Endothelial cell of umbilical vein (primary cell): ENCODE data around the gene NLGN2. TPM values are rescaled to one million over a fixed set of nuclear protein-coding genes. Genes with fewer than 3 reads are reported as not detected.

Experiments
- BruUV-seq: library from RNA; stranded (reverse); fragments of 400-500 nt; replicated peaks from 2 replicates; lab custom pipeline; 2021; lab: Mats Ljungman, UMichigan
- CTCF ChIA-PET: fragments of 300-600, 350-600 bp; sonication (Branson Sonifier 250); formaldehyde crosslinking; loops from one replicate; lab custom pipeline; 2021; ENCODE audit warnings: antibody characterized with exemption, inconsistent platforms; lab: Charles Lee
- POLR2A ChIA-PET: fragments of 300-600, 350-600 bp; sonication (Branson Sonifier 250); formaldehyde crosslinking; loops from one replicate; lab custom pipeline; 2021; ENCODE audit warnings: antibody characterized with exemption, inconsistent platforms; lab: Charles Lee
- DNase-seq: peaks from one replicate; pipeline ENCODE4 v3.0.0-alpha.2; 2011; ENCODE audit warnings: low read depth, low spot score
- FAIRE-seq: peaks from 2 replicates; lab custom pipeline; 2011; peaks lifted over from hg19 to GRCh38; lab: Jason Lieb, UNC
- H2AFZ ChIP-seq: 2 replicates; pipeline ENCODE4 v1.6.0; 2012; ENCODE audit warnings: low read depth, low read length, control low read depth, inconsistent platforms
- H3K27ac ChIP-seq: 2 replicates; pipeline ENCODE4 v1.5.1; 2011; ENCODE audit warnings: low read depth, mild to moderate bottlenecking, control low read depth, low read length, moderate library complexity; ENCODE audit not compliant: insufficient read depth
- H3K27me3 ChIP-seq, 2 experiments: 2 replicates each; pipeline versions ENCODE4 v1.6.0 to v1.6.1; 2011; ENCODE audit warnings: low read length in 2 of 2, mixed read lengths in 1 of 2; ENCODE audit not compliant: control insufficient read depth in 2 of 2, insufficient read depth in 2 of 2
- H3K36me3 ChIP-seq, 2 experiments: 2 replicates in 1 of 2; 3 replicates in 1 of 2; pipeline ENCODE4 v1.5.1; 2011; ENCODE audit warnings: low read length in 2 of 2, mild to moderate bottlenecking in 1 of 2, moderate library complexity in 1 of 2; ENCODE audit not compliant: control insufficient read depth in 2 of 2, insufficient read depth in 2 of 2; ENCODE audit errors: extremely low read depth in 1 of 2
- H3K4me1 ChIP-seq: 3 replicates; pipeline ENCODE4 v1.5.1; 2011; ENCODE audit warnings: mild to moderate bottlenecking, low read length; ENCODE audit not compliant: control insufficient read depth, insufficient read depth; ENCODE audit errors: extremely low read depth
- H3K4me2 ChIP-seq: 2 replicates; pipeline ENCODE4 v1.6.1; 2011; ENCODE audit warnings: low read length, control low read depth, mixed read lengths; ENCODE audit not compliant: insufficient read depth
- H3K4me3 ChIP-seq, 3 experiments: fragments of 200-600 bp in 1 of 3; sonication (generic), shearing (Covaris generic) in 1 of 3; replicated peaks in 1 of 3; 2 replicates each; pipeline ENCODE4 v1.5.1; 2011 to 2016; ENCODE audit warnings: control low read depth in 3 of 3, low read length in 3 of 3, mild to moderate bottlenecking in 2 of 3, inconsistent platforms in 1 of 3, low read depth in 1 of 3, moderate library complexity in 1 of 3; ENCODE audit not compliant: insufficient read depth in 1 of 3
- H3K79me2 ChIP-seq: 2 replicates; pipeline ENCODE4 v1.6.0; 2012; ENCODE audit warnings: low read length, inconsistent platforms; ENCODE audit not compliant: control insufficient read depth, insufficient read depth
- H3K9ac ChIP-seq: replicated peaks from 2 replicates; pipeline ENCODE3; 2011; ENCODE audit warnings: low read length, control low read depth; ENCODE audit not compliant: insufficient read depth; ENCODE audit errors: extremely low read depth
- H3K9me1 ChIP-seq: replicated peaks from 3 replicates; pipeline ENCODE4 v1.6.0; 2011; ENCODE audit warnings: mild to moderate bottlenecking, low read length; ENCODE audit not compliant: control insufficient read depth, insufficient read depth; ENCODE audit errors: extremely low read depth
- H3K9me3 ChIP-seq: replicated peaks from 2 replicates; pipeline ENCODE4 v1.5.1; 2012; ENCODE audit warnings: low read length, inconsistent platforms; ENCODE audit not compliant: control insufficient read depth, insufficient read depth
- H4K20me1 ChIP-seq: replicated peaks from 2 replicates; pipeline ENCODE3; 2011; ENCODE audit warnings: mild to moderate bottlenecking, low read length; ENCODE audit not compliant: control insufficient read depth, insufficient read depth; ENCODE audit errors: extremely low read depth
- EZH2 ChIP-seq: IDR thresholded peaks from 2 replicates; pipeline ENCODE4 v1.6.1; 2012; ENCODE audit warnings: borderline replicate concordance, low read depth, mild to moderate bottlenecking, moderate library complexity, low read length, inconsistent platforms; ENCODE audit not compliant: severe bottlenecking
- JUN ChIP-seq: IDR thresholded peaks from 2 replicates; pipeline ENCODE4 v1.6.1; 2011; ENCODE audit warnings: borderline replicate concordance, low read depth; ENCODE audit not compliant: insufficient read length, insufficient read depth
- MYC ChIP-seq: IDR thresholded peaks from one replicate; pipeline ENCODE4 v1.6.1; 2011; ENCODE audit warnings: mild to moderate bottlenecking, low read depth, low read length
- POLR2A ChIP-seq: IDR thresholded peaks from 2 replicates; pipeline ENCODE4 v1.6.1; 2012; ENCODE audit warnings: low read depth, mild to moderate bottlenecking, control low read depth, low read length
- dilution Hi-C: fragments of 300-500 bp; cut with MboI; formaldehyde crosslinking; loops from one replicate; pipeline ENCODE4 v1.15.0; 2019; ENCODE audit warnings: low sequenced_read_pairs; ENCODE audit not compliant: extremely low pct_ligation_motif_present
- intact Hi-C: fragments of 100-400 bp; cut with micrococcal nuclease; formaldehyde crosslinking; loops from one replicate; pipeline ENCODE4 v1.10.0; 2022
- polyA plus RNA-seq, 4 experiments: library from polyadenylated mRNA; depleted of rRNA in 3 of 4; stranded (reverse) in 3 of 4; unstranded in 1 of 4; fragments of >200 nt; gene quantifications; 2 replicates each; pipeline versions ENCODE4 v1.2.1 to v1.2.3, GENCODE V29; 2011 to 2012; ENCODE audit warnings: missing spikeins in 1 of 4
- total RNA-seq: library from RNA; stranded (reverse); gene quantifications from 2 replicates; pipeline ENCODE4 v1.2.3, GENCODE V29; 2021
- TF ChIP-seq, protein P1 (sequence below), 2 donors: IDR thresholded peaks; 1 replicate in 1 of 2; 2 replicates in 1 of 2; pipeline ENCODE4 v1.5.1; 2011; ENCODE audit warnings: low read length in 2 of 2, mild to moderate bottlenecking in 2 of 2, moderate library complexity in 2 of 2, control low read depth in 1 of 2, inconsistent platforms in 1 of 2, low read depth in 1 of 2; ENCODE audit not compliant: insufficient read depth in 1 of 2; ENCODE audit errors: extremely low read depth in 1 of 2

Gene NLGN2
- total and polyA plus RNA-seq, 2 donors (not counting 3 experiments of a cell fraction or from before 2014, with no cell fraction given) = 15.4 to 25.9 TPM

DNA sequence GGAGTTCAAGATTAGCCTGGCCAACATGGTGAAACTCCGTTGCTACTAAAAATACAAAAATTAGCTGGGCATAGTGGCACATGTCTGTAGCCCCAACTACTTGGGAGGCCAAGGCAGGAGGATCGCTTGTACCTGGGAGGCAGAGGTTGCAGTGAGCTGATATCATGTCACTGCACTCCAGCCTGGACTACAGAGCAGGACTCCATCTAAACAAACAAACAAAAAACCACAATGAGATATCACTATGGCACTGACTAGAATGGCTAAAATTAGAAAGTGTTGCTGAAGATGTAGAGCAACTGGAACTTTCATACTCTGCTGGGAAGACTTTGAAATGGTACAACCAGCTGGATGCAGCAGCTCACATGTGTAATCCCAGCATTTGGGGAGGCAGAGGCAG is 33.3 kb upstream of the NLGN2 start:
- POLR2A ChIA-PET = interaction anchor here (0.6 kb wide), 1 partner anchor 37 kb away, joined by 3 read pairs; no protein-coding TSS in a partner anchor
- no peaks in the 10 kb centered on the region for H3K79me2 ChIP-seq
- no peaks in the 10 kb centered on the region for H4K20me1 ChIP-seq
- H3K4me1 ChIP-seq = no peaks in the 10 kb centered on the region
- no peak overlapping the region for H3K4me2 ChIP-seq
- dilution Hi-C loops (no loop called here), intact Hi-C loops (no loop called here)
- no peak overlapping the region for H3K9ac ChIP-seq
- no peak overlapping the region for H3K4me3 ChIP-seq
- CTCF ChIA-PET = interaction anchor here (1.5 to 1.6 kb wide), 2 partner anchors 18 to 24 kb away, joined by 4 to 8 read pairs; no protein-coding TSS in a partner anchor
- no peak for FAIRE-seq
- BruUV-seq = no TSS peak
- TF ChIP-seq MYC = no peak
- TF ChIP-seq, protein P1, sequence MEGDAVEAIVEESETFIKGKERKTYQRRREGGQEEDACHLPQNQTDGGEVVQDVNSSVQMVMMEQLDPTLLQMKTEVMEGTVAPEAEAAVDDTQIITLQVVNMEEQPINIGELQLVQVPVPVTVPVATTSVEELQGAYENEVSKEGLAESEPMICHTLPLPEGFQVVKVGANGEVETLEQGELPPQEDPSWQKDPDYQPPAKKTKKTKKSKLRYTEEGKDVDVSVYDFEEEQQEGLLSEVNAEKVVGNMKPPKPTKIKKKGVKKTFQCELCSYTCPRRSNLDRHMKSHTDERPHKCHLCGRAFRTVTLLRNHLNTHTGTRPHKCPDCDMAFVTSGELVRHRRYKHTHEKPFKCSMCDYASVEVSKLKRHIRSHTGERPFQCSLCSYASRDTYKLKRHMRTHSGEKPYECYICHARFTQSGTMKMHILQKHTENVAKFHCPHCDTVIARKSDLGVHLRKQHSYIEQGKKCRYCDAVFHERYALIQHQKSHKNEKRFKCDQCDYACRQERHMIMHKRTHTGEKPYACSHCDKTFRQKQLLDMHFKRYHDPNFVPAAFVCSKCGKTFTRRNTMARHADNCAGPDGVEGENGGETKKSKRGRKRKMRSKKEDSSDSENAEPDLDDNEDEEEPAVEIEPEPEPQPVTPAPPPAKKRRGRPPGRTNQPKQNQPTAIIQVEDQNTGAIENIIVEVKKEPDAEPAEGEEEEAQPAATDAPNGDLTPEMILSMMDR (IDR thresholded peaks at IDR 0.05; ENCODE audit: extremely low read depth in 1 of 2, insufficient read depth in 1 of 2, low read depth in 1 of 2, low read length in 2 of 2) = no peak
- no peaks in the 10 kb centered on the region for H3K36me3 ChIP-seq
- no peak overlapping the region for H3K27ac ChIP-seq
- no peaks in the 10 kb centered on the region for H3K9me1 ChIP-seq
- H3K27me3 ChIP-seq = peaks cover 2 to 4% of the 10 kb centered on the region in 2 experiments
- no peak for DNase-seq
- H3K9me3 ChIP-seq = no peaks in the 10 kb centered on the region
- H2AFZ ChIP-seq = no peak overlapping the region

DNA sequence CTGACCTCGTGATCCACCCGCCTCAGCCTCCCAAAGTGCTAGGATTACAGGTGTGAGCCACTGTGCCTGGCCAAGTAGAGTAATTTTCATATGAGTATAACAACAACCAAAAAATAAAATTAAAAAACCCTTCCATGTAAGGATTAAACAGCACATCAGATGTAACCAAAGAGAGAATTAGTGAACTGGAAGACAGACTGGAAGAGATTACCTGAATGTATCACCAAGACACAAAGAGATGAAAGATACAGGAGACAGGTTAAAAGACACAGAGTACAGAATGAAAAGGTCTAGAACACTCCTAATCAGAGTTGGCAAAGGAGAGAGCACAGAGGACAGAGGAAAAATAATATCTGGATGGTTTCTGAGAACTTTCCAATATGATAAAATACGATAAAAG is 28.5 kb upstream of the NLGN2 start:
- Histone ChIP-seq H4K20me1 (no peaks in the 10 kb centered on the region), H3K4me1 (no peaks in the 10 kb centered on the region), H3K9me1 (no peaks in the 10 kb centered on the region), H3K27ac (no peak overlapping the region), H3K9ac (no peak overlapping the region), H2AFZ (no peak overlapping the region), H3K36me3 (no peaks in the 10 kb centered on the region), H3K79me2 (no peaks in the 10 kb centered on the region), H3K27me3 (peaks cover 25 to 33% of the 10 kb centered on the region in 2 experiments), H3K4me2 (no peak overlapping the region), H3K4me3 (no peak overlapping the region), H3K9me3 (no peaks in the 10 kb centered on the region)
- BruUV-seq = no TSS peak
- POLR2A ChIA-PET = no interaction called here
- DNase-seq (no peak), FAIRE-seq (no peak)
- dilution Hi-C loops (no loop called here), intact Hi-C loops (no loop called here)
- TF ChIP-seq JUN (no peak), MYC (no peak), EZH2 (no peak), POLR2A (no peak)
- TF ChIP-seq, protein P1 (IDR thresholded peaks at IDR 0.05; ENCODE audit: extremely low read depth in 1 of 2, insufficient read depth in 1 of 2, low read depth in 1 of 2, low read length in 2 of 2) = no peak
- CTCF ChIA-PET = no interaction called here
